NOMO-1 treated with dmso at 0.1 percent for 144 hours (cell line): ENCODE data around the gene INPP5F.
"Not testable (repeated sequence)": the region's sequence is repeated elsewhere in the genome, so short reads cannot be mapped to it uniquely, and the experiment has no call there.

Experiments used
- DNase-seq: peaks from one replicate; lab custom pipeline; 2025; ENCODE audit not compliant: unreplicated experiment; lab: John Stamatoyannopoulos, UW

INPP5F gene

GRCh38 chr10:119706521-119707278, 19.1 kb upstream of the INPP5F start:
- no peak for DNase-seq

GRCh38 chr10:119707331-119707730, 18.5 kb upstream of the INPP5F start:
- DNase-seq = not testable (repeated sequence)

GRCh38 chr10:119710935-119711334, 14.9 kb upstream of the INPP5F start:
- not testable (repeated sequence) for DNase-seq

GRCh38 chr10:119713744-119714483, 11.9 kb upstream of the INPP5F start:
- no peak for DNase-seq

- DNase-seq = no peak
These were observed 11.4 kb upstream of the INPP5F start for GRCh38 chr10:119714484-119714816.

- DNase-seq = no peak
These were observed 10.0 kb upstream of the INPP5F start for GRCh38 chr10:119715628-119716505.

- no peak for DNase-seq
These were observed 2.7 kb upstream of the INPP5F start for GRCh38 chr10:119723161-119723560.

- DNase-seq = no peak
These were observed 2.2 kb upstream of the INPP5F start for GRCh38 chr10:119723624-119724023.

- DNase-seq = peak; percentile 60
These were observed 995 bp upstream of the INPP5F start for GRCh38 chr10:119724593-119725516.

- DNase-seq = no peak
These were observed 378 bp upstream of the INPP5F start for GRCh38 chr10:119725517-119725827.

- DNase-seq = no peak
These were observed 919 bp downstream of the INPP5F start for GRCh38 chr10:119726676-119727261.

GRCh38 chr10:119728172-119728800, 2.4 kb downstream of the INPP5F start:
- no peak for DNase-seq

- no peak for DNase-seq
These were observed 8.8 kb downstream of the INPP5F start for GRCh38 chr10:119734396-119735332.

GRCh38 chr10:119735451-119735850, 9.6 kb downstream of the INPP5F start:
- no peak for DNase-seq

GRCh38 chr10:119736220-119736619, 10.4 kb downstream of the INPP5F start:
- no peak for DNase-seq

- DNase-seq = no peak
These were observed 11.3 kb downstream of the INPP5F start for GRCh38 chr10:119737039-119737663.

GRCh38 chr10:119737823-119738222, 12.0 kb downstream of the INPP5F start:
- DNase-seq = no peak

- DNase-seq = no peak
These were observed 13.1 kb downstream of the INPP5F start for GRCh38 chr10:119738962-119739361.
